ENCODE measurements around the gene LMF1.
A peak's percentile ranks its signal among the peaks of the same experiment; 100 is the strongest.

The LMF1 gene

DNA sequence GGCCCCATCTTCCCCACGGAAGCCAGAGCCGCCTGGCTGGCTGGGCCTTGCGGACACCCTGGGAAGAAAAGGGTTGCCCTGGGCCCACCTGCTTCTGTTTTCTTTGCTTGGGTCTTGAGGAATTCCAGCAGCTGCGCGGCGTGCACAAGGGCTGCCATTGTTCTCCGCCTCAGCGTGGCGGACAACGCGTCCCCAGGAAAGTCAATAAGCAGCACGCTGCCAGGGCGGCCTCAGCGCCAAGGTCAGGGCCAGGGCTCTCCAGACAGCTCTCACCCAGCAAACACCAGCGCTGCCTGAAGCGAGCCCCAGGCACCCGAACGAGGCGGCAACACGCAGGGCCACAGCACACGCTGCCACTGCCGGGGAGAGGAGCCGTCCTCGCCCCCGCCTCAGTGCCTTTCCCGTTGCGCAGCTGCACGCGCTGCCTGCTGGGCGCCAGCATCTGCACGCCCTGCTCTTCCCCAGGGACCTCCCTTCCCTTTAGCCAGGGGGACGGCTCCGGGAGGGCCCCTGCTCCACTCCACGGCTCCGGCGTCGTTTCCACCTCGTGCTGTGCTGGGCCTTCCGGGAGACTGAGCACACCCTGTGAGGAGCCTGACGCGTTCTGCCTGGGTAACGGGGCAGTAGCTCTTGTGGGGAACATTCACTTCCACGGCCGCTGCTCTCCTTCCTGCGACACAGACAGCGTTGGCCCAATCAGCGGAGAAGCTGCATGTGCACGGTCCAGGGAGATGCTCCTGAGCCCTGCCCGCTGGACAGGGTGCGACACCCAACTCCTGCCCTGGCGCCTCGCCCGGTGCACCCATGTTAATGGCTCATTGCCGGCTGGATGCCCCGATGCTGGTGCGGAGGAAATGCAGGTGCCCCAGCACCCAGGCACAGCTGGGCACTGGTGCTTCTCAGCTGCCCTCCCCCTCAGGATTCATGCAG is 57.8 kb downstream of the LMF1 start:
- Histone ChIP-seq H3K36me3 (peaks cover 26% of the 10 kb centered on the region), H3K4me2 (peak overlapping the region; percentile 46), H3K9ac (no peak overlapping the region; the same call in 1 of the 2 replicates), H3K27me3 (no peaks in the 10 kb centered on the region), H4K20me1 (peaks cover 9% of the 10 kb centered on the region; the same call in 1 of the 2 replicates), H3K4me1 (peaks cover 45% of the 10 kb centered on the region), H3K27ac (peak overlapping the region; percentile 55), H3K9me3 (peaks cover 6% of the 10 kb centered on the region; the same call in 1 of the 2 replicates), H3K4me3 (no peak overlapping the region)
- no peak for TF ChIP-seq Cebpa-rat (IDR thresholded peaks at IDR 0.05)

DNA sequence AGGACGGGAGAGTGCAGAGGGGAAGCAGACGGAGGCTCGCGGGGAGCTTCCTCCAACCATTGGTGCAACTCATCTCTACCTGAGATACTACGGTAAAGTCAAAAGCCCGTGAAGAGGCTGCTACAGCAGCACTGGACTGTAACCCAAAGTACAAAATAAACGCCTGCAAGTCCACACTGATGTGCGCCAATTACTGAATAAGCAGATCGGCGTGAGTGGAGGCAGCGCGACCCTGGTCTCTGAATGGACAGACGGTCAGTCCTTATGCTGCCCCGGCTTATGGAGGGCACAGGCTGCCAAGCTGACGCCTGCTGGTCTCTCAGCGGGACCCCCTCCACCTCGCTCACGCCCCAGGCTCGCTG is 58.5 kb downstream of the LMF1 start:
- peaks cover 13% of the 10 kb centered on the region for H3K9me3 ChIP-seq
- peak overlapping the region; percentile 46 for H3K4me2 ChIP-seq
- H3K36me3 ChIP-seq, result peaks cover 28% of the 10 kb centered on the region
- H3K27me3 ChIP-seq, result no peaks in the 10 kb centered on the region
- no peak overlapping the region; the same call in 1 of the 2 replicates for H3K9ac ChIP-seq
- peak overlapping the region; percentile 55 for H3K27ac ChIP-seq
- no peak overlapping the region for H3K4me3 ChIP-seq
- H4K20me1 ChIP-seq, result peaks cover 9% of the 10 kb centered on the region; the same call in 1 of the 2 replicates
- H3K4me1 ChIP-seq, result peaks cover 45% of the 10 kb centered on the region
- TF ChIP-seq Cebpa-rat (IDR thresholded peaks at IDR 0.05), result no peak

DNA sequence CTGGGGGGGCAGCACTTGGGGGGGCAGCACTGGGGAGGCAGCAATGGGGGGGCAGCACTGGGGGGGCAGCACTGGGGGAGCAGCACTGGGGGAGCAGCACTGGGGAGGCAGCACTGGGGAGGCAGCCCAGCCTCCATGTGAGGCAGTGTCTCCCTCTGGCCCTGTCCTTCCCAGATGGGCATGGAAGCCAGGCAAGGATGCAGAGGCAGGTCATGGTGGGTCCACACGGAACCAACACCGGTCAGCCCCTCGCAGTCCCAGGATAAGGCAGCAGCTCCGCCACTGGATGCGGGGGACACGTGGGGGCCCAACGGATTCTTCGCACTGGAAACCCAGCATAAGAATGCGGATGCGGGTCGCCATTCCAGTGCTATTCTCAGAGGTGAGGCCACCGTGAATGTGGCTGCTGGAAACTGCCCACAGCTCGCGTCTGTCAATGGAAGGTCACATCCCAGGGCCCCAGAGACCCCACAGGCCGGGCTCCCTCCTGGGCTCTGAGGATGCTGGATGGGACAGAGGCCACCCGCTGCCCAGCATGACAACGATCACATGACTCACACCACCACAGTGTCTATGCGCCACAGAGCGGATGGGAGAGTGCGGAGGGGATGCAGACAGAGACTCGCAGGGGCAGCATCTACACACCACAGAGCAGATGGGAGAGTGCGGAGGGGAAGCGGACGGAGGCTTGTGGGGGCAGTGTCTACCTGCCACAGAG is 59.0 kb downstream of the LMF1 start:
- Histone ChIP-seq H3K4me1 (peaks cover 45% of the 10 kb centered on the region), H3K4me2 (peak overlapping the region; percentile 46), H3K4me3 (no peak overlapping the region), H3K36me3 (peaks cover 33% of the 10 kb centered on the region), H3K9ac (no peak overlapping the region), H4K20me1 (peaks cover 9% of the 10 kb centered on the region; the same call in 1 of the 2 replicates), H3K27me3 (no peaks in the 10 kb centered on the region), H3K27ac (no peak overlapping the region), H3K9me3 (peaks cover 18% of the 10 kb centered on the region)
- no peak for TF ChIP-seq Cebpa-rat (IDR thresholded peaks at IDR 0.05)

DNA sequence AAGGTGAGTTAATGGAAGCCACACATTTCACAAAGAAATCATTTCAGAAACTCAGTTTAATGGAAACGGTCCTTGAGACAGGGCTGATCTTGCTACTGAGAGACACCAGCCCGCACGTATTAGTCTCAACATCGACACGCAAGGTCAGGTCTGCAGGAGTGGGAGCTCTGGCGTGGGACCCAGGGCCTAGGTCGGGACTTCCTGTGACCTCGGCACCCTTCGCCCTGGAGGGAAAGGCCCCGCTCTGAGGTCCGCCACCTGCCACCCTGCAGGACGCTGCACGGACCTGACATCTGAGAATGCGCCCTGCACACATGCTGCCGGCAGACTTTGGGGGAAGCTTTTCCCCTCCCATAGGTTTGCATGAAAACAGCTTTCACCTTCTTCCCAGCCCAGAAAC is 59.7 kb downstream of the LMF1 start:
- peaks cover 45% of the 10 kb centered on the region for H3K4me1 ChIP-seq
- peaks cover 40% of the 10 kb centered on the region for H3K36me3 ChIP-seq
- H4K20me1 ChIP-seq, result peaks cover 9% of the 10 kb centered on the region; the same call in 1 of the 2 replicates
- no peaks in the 10 kb centered on the region for H3K27me3 ChIP-seq
- no peak overlapping the region for H3K27ac ChIP-seq
- H3K9me3 ChIP-seq, result peaks cover 25% of the 10 kb centered on the region
- no peak for TF ChIP-seq Cebpa-rat (IDR thresholded peaks at IDR 0.05)
- no peak overlapping the region for H3K4me3 ChIP-seq
- no peak overlapping the region for H3K4me2 ChIP-seq
- no peak overlapping the region for H3K9ac ChIP-seq

DNA sequence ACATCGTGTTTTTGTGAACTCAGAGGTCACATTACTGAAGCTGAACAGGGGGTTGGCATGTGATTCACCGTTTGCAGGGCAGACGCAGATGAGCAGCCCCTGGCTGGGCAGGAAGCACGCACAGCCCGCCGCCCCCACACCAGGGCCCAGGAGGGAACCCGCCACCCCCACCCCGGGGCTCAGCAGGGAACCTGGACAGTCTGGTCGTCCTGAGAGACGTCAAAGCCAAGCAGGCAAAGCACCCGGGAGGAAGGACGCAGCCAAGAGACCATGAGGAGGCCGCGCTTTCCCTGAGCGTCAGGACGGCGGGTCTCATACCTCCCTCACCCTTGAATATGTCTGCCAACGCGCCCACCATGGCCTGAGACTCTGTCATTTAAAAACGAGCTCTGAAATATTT is 60.6 kb downstream of the LMF1 start:
- no peaks in the 10 kb centered on the region for H3K27me3 ChIP-seq
- H3K9ac ChIP-seq, result no peak overlapping the region
- H3K4me1 ChIP-seq, result peaks cover 45% of the 10 kb centered on the region
- no peak overlapping the region for H3K4me3 ChIP-seq
- no peak overlapping the region for H3K4me2 ChIP-seq
- no peak for TF ChIP-seq Cebpa-rat (IDR thresholded peaks at IDR 0.05)
- peaks cover 48% of the 10 kb centered on the region for H3K36me3 ChIP-seq
- H4K20me1 ChIP-seq, result peaks cover 9% of the 10 kb centered on the region; the same call in 1 of the 2 replicates
- no peak overlapping the region for H3K27ac ChIP-seq
- H3K9me3 ChIP-seq, result peaks cover 34% of the 10 kb centered on the region

DNA sequence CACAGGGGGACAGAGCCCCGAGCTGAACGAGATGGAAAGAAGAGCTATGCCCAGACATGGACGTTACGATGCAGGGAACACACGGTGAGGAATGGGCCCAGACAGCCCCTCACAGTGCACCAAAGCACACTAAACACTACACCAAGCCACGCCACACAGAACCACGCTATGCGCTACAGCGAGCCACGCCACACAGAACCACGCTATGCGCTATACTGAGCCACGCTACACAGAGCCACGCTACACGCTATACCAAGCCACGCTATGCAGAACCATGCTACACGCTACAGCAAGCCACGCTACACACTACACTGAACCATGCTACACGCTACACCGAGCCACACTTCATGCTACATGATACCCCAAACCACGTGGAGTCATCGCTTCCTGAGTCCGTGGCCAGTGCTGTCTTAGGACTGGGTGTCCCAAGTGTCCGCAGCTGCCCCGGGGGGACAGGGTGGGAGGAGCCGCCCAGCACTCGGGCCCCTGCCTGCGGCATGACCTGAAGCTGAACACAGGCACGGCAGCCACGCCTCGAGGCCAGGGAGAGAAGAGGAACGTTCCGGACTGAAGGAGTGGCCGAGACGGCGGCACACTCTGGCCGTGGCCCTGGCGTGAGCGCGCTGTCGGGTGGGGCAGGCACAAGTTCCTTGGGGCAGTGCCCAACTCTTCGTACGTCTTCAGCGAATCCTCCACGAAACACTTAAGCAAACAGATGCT is 61.3 kb downstream of the LMF1 start:
- Histone ChIP-seq H3K9me3 (peaks cover 38% of the 10 kb centered on the region), H3K4me3 (no peak overlapping the region), H4K20me1 (peaks cover 9% of the 10 kb centered on the region; the same call in 1 of the 2 replicates), H3K27me3 (no peaks in the 10 kb centered on the region), H3K9ac (no peak overlapping the region), H3K36me3 (peaks cover 52% of the 10 kb centered on the region), H3K27ac (no peak overlapping the region), H3K4me1 (peaks cover 45% of the 10 kb centered on the region), H3K4me2 (no peak overlapping the region)
- no peak for TF ChIP-seq Cebpa-rat (IDR thresholded peaks at IDR 0.05)

DNA sequence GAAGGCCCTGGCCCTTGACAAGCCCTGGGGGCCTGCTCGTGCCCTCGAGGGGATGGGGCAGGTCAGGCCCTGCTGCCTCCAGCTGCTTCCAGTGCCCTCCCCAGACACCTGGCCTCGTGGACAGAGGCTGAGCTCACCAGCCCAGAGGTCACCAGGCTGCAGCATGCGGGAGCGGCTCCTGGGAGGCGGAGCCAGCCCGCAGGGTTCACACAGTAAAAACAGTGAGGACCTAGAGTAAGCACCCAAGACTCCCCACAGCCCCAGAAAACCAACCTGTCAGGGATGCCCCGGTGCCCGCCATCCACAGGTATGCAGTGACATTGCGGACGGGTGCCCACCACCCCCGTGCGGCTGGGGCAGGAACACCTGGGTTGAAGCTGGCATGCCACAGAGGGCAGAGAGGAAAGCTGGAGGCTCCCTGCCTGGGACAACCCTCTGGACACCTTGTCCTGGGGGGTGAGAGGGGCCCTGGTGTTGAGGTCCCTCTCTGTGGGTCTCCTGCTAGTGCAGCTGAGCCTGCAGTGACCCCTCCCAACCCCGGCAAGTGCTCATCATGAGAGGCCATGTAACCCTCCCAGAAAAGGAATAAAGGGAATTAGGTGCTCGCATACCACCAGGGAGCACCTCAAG is 62.1 kb downstream of the LMF1 start:
- H3K27me3 ChIP-seq, result no peaks in the 10 kb centered on the region
- no peak overlapping the region for H3K4me3 ChIP-seq
- peaks cover 39% of the 10 kb centered on the region for H3K4me1 ChIP-seq
- TF ChIP-seq Cebpa-rat (IDR thresholded peaks at IDR 0.05), result no peak
- peaks cover 38% of the 10 kb centered on the region for H3K9me3 ChIP-seq
- peaks cover 52% of the 10 kb centered on the region for H3K36me3 ChIP-seq
- H3K9ac ChIP-seq, result no peak overlapping the region
- H3K27ac ChIP-seq, result no peak overlapping the region
- H3K4me2 ChIP-seq, result peak overlapping the region; percentile 30; the same call in 1 of the 2 replicates
- H4K20me1 ChIP-seq, result peaks cover 9% of the 10 kb centered on the region; the same call in 1 of the 2 replicates

DNA sequence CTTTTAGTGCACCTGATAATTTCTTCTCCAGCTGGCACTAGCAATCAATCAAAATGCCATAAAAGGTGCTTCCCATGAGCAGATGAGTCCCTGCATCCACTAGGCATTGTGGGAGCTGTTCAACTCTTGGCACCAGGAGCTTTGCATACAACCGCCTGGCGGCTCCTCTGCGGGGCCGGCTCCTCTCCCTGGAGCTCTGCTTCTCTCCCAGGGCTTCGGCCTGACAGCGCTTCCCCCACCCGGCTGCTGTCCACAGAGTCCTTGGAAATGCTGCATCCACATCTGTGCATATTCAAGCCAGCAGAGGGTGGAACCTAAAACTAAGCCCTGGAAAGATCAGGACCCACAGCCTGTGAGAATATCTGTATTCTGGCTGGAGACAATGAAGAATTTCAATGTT is 62.9 kb downstream of the LMF1 start:
- H3K4me3 ChIP-seq, result no peak overlapping the region
- peaks cover 9% of the 10 kb centered on the region; the same call in 1 of the 2 replicates for H4K20me1 ChIP-seq
- H3K4me1 ChIP-seq, result peaks cover 31% of the 10 kb centered on the region
- no peak overlapping the region for H3K9ac ChIP-seq
- peaks cover 38% of the 10 kb centered on the region for H3K9me3 ChIP-seq
- no peak for TF ChIP-seq Cebpa-rat (IDR thresholded peaks at IDR 0.05)
- no peak overlapping the region for H3K4me2 ChIP-seq
- H3K27me3 ChIP-seq, result no peaks in the 10 kb centered on the region
- H3K27ac ChIP-seq, result no peak overlapping the region
- H3K36me3 ChIP-seq, result peaks cover 52% of the 10 kb centered on the region

DNA sequence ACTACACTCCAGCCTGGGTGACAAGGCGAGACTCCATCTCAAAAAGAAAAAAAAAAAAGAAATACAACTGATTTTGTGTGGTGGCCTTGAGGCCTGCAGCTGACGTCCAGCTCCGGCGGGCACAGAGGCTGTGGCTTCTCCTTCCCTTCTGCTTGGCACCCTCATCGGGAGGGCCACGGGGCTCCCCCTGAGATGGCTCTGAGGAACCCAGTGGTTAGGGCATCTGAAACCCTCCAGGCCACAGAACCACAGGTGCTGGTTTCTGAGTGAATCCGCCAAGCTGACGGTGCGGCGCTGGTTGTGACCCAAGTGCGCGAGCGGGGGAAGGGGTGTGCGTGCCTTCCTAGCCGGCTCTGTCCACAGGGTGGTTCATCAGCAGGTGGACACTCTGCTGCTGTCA is 63.4 kb downstream of the LMF1 start:
- no peak overlapping the region for H3K9ac ChIP-seq
- H3K27me3 ChIP-seq, result no peaks in the 10 kb centered on the region
- no peak for TF ChIP-seq Cebpa-rat (IDR thresholded peaks at IDR 0.05)
- H3K27ac ChIP-seq, result no peak overlapping the region
- peaks cover 26% of the 10 kb centered on the region for H3K4me1 ChIP-seq
- H4K20me1 ChIP-seq, result peaks cover 9% of the 10 kb centered on the region; the same call in 1 of the 2 replicates
- H3K9me3 ChIP-seq, result peaks cover 38% of the 10 kb centered on the region
- no peak overlapping the region for H3K4me2 ChIP-seq
- peaks cover 52% of the 10 kb centered on the region for H3K36me3 ChIP-seq
- H3K4me3 ChIP-seq, result no peak overlapping the region
